ENCODE measurements around the gene TGFBR2. TPM values are rescaled to one million over a fixed set of nuclear protein-coding genes. Genes with fewer than 3 reads are reported as not detected.

TGFBR2 gene
- total and polyA plus RNA-seq, 4 donors = 13.9 to 61.2 (median 33.7) TPM

GRCh38 chr3:30660136-30660535, 53.7 kb downstream of the TGFBR2 start:
- 98% methylated on average over 3 of the region's 3 CpGs for WGBS
- DNase-seq (ENCODE audit: low spot score) = no peak
- H3K27ac ChIP-seq (ENCODE audit: low read depth in 1 of 2, low read length in 2 of 2) = no peak overlapping the region
- no peaks in the 10 kb centered on the region for H3K9me3 ChIP-seq (ENCODE audit: control insufficient read depth in 4 of 4, low read length in 3 of 4)
- H3K27me3 ChIP-seq (ENCODE audit: control insufficient read depth in 4 of 4, insufficient read depth in 4 of 4, low read length in 3 of 4) = no peaks in the 10 kb centered on the region
- no peak overlapping the region for H3K4me3 ChIP-seq (ENCODE audit: low read depth in 1 of 3, low read length in 3 of 3)
- peaks cover 0 to 20% (median 14%) of the 10 kb centered on the region in 4 donors for H3K4me1 ChIP-seq (ENCODE audit: control insufficient read depth in 4 of 4, insufficient read depth in 4 of 4, low read length in 3 of 4)
- TF ChIP-seq NR2F2 (IDR thresholded peaks at IDR 0.05) (no peak), GABPA (IDR thresholded peaks at IDR 0.05 in 1 of 2, conservative IDR thresholded peaks at IDR 0.05 in 1 of 2) (no peak), FOXA2 (IDR thresholded peaks at IDR 0.05) (no peak), FOXA1 (IDR thresholded peaks at IDR 0.05) (no peak), EGR1 (IDR thresholded peaks at IDR 0.05; ENCODE audit: low read depth in 2 of 2) (no peak)
- TF ChIP-seq, protein P1, sequence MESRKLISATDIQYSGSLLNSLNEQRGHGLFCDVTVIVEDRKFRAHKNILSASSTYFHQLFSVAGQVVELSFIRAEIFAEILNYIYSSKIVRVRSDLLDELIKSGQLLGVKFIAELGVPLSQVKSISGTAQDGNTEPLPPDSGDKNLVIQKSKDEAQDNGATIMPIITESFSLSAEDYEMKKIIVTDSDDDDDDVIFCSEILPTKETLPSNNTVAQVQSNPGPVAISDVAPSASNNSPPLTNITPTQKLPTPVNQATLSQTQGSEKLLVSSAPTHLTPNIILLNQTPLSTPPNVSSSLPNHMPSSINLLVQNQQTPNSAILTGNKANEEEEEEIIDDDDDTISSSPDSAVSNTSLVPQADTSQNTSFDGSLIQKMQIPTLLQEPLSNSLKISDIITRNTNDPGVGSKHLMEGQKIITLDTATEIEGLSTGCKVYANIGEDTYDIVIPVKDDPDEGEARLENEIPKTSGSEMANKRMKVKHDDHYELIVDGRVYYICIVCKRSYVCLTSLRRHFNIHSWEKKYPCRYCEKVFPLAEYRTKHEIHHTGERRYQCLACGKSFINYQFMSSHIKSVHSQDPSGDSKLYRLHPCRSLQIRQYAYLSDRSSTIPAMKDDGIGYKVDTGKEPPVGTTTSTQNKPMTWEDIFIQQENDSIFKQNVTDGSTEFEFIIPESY (IDR thresholded peaks at IDR 0.05) = no peak
- peaks cover 5 to 27% (median 14%) of the 10 kb centered on the region in 4 donors for H3K36me3 ChIP-seq (ENCODE audit: control insufficient read depth in 4 of 4, insufficient read depth in 3 of 4, low read depth in 1 of 4, low read length in 3 of 4)
- H3K9ac ChIP-seq (ENCODE audit: low read depth in 1 of 2, low read length in 2 of 2) = no peak overlapping the region

GRCh38 chr3:30660656-30661055, 54.3 kb downstream of the TGFBR2 start:
- Histone ChIP-seq H3K27me3 (ENCODE audit: control insufficient read depth in 4 of 4, insufficient read depth in 4 of 4, low read length in 3 of 4) (no peaks in the 10 kb centered on the region), H3K36me3 (ENCODE audit: control insufficient read depth in 4 of 4, insufficient read depth in 3 of 4, low read depth in 1 of 4, low read length in 3 of 4) (peaks cover 3 to 25% (median 13%) of the 10 kb centered on the region in 4 donors), H3K4me3 (ENCODE audit: low read depth in 1 of 3, low read length in 3 of 3) (no peak overlapping the region), H3K27ac (ENCODE audit: low read depth in 1 of 2, low read length in 2 of 2) (no peak overlapping the region), H3K4me1 (ENCODE audit: control insufficient read depth in 4 of 4, insufficient read depth in 4 of 4, low read length in 3 of 4) (peaks cover 0 to 19% (median 12%) of the 10 kb centered on the region in 4 donors), H3K9ac (ENCODE audit: low read depth in 1 of 2, low read length in 2 of 2) (no peak overlapping the region), H3K9me3 (ENCODE audit: control insufficient read depth in 4 of 4, low read length in 3 of 4) (no peaks in the 10 kb centered on the region)
- no peak for DNase-seq (ENCODE audit: low spot score)
- no peak for TF ChIP-seq HNF4A (conservative IDR thresholded peaks at IDR 0.05)
- TF ChIP-seq YY1 (IDR thresholded peaks at IDR 0.05) = no peak
- no peak for TF ChIP-seq RXRA (IDR thresholded peaks at IDR 0.05)
- no peak for TF ChIP-seq NR2F2 (IDR thresholded peaks at IDR 0.05)
- no peak for TF ChIP-seq SP1 (IDR thresholded peaks at IDR 0.05)
- no peak for TF ChIP-seq FOXA2 (IDR thresholded peaks at IDR 0.05)
- no peak for TF ChIP-seq JUND (IDR thresholded peaks at IDR 0.05)
- TF ChIP-seq CTCF (IDR thresholded peaks at IDR 0.05; ENCODE audit: low read depth, low read length, missing input control) = no peak
- no peak for TF ChIP-seq ATF3 (IDR thresholded peaks at IDR 0.05)
- no peak for TF ChIP-seq MAX (IDR thresholded peaks at IDR 0.05)
- no peak for TF ChIP-seq FOXA1 (IDR thresholded peaks at IDR 0.05)
- no peak for TF ChIP-seq HNF4G (IDR thresholded peaks at IDR 0.05)
- WGBS = 96% methylated on average over 3 of the region's 3 CpGs
